OCI-LY7 (cell line): ENCODE data around the gene NOD2. TPM values are rescaled to one million over a fixed set of nuclear protein-coding genes. Genes with fewer than 3 reads are reported as not detected.

Experiments used
- BruUV-seq: library from RNA; stranded (reverse); fragments of 400-500 nt; replicated peaks from 2 replicates; lab custom pipeline; 2021; lab: Mats Ljungman, UMichigan
- CTCF ChIA-PET: fragments of 300-600 bp; sonication (Branson Sonifier 250); formaldehyde crosslinking; loops from one replicate; lab custom pipeline; 2022; ENCODE audit warnings: antibody characterized with exemption; ENCODE audit not compliant: unreplicated experiment; lab: Charles Lee
- POLR2A ChIA-PET: fragments of 300-600 bp; sonication (Branson Sonifier 250); formaldehyde crosslinking; loops from one replicate; lab custom pipeline; 2022; ENCODE audit warnings: antibody characterized with exemption; lab: Charles Lee
- DNase-seq: peaks from one replicate; pipeline ENCODE4 v3.0.0-alpha.2; 2015; ENCODE audit warnings: low spot score
- H2AFZ ChIP-seq: fragments of 200-600 bp; sonication (generic), shearing (Covaris generic); 2 replicates; pipeline ENCODE4 v1.6.1; 2014; ENCODE audit warnings: mild to moderate bottlenecking, antibody characterized with exemption, low read length, moderate library complexity
- H3K27ac ChIP-seq: fragments of 200-600 bp; sonication (generic); 2 replicates; pipeline ENCODE4 v1.5.1; 2014; ENCODE audit warnings: mixed run types, low read depth, mild to moderate bottlenecking, moderate library complexity, low read length, inconsistent platforms; ENCODE audit not compliant: poor library complexity, severe bottlenecking
- H3K36me3 ChIP-seq: fragments of 200-600 bp; sonication (generic); 2 replicates; pipeline ENCODE4 v1.6.1; 2014; ENCODE audit warnings: mild to moderate bottlenecking, antibody characterized with exemption, low read length, moderate library complexity, mixed read lengths; ENCODE audit not compliant: insufficient read depth
- H3K4me1 ChIP-seq: fragments of 200-600 bp; sonication (generic); 2 replicates; pipeline ENCODE4 v1.5.1; 2014; ENCODE audit warnings: mild to moderate bottlenecking, low read length; ENCODE audit not compliant: insufficient read depth, poor library complexity, severe bottlenecking
- H3K4me2 ChIP-seq: fragments of 200-600 bp; sonication (generic); 2 replicates; pipeline ENCODE4 v1.6.1; 2014; ENCODE audit warnings: mild to moderate bottlenecking, low read length
- H3K4me3 ChIP-seq: fragments of 200-600 bp; sonication (generic); 2 replicates; pipeline ENCODE4 v1.5.1; 2014; ENCODE audit warnings: mild to moderate bottlenecking, low read depth, low read length; ENCODE audit not compliant: poor library complexity, severe bottlenecking
- H3K79me2 ChIP-seq: fragments of 200-600 bp; sonication (generic); 2 replicates; pipeline ENCODE4 v1.6.1; 2016; ENCODE audit warnings: low read depth, mild to moderate bottlenecking, low read length, moderate library complexity, mixed read lengths; ENCODE audit not compliant: insufficient read depth
- H3K9me2 ChIP-seq: fragments of 200-600 bp; sonication (generic); 2 replicates; pipeline ENCODE4 v1.6.1; 2016; ENCODE audit warnings: mild to moderate bottlenecking, low read length, mixed read lengths; ENCODE audit not compliant: insufficient read depth
- H3K9me3 ChIP-seq: fragments of 200-600 bp; sonication (generic); 2 replicates; pipeline ENCODE4 v1.6.1; 2014; ENCODE audit warnings: mild to moderate bottlenecking, mixed run types, low read length, mixed read lengths
- H4K20me1 ChIP-seq: fragments of 200-600 bp; sonication (generic); 2 replicates; pipeline ENCODE4 v1.6.1; 2014; ENCODE audit warnings: mild to moderate bottlenecking, antibody characterized with exemption, low read length, moderate library complexity, mixed read lengths; ENCODE audit not compliant: insufficient read depth
- CTCF ChIP-seq: fragments of 200-600 bp; sonication (generic); conservative IDR thresholded peaks from 2 replicates; pipeline ENCODE4 v1.5.1; 2014; ENCODE audit warnings: mild to moderate bottlenecking, antibody characterized with exemption, low read length, moderate library complexity, mixed read lengths
- EZH2phosphoT487 ChIP-seq: fragments of 200-600 bp; sonication (generic); IDR thresholded peaks from 2 replicates; pipeline ENCODE4 v1.6.1; 2018; ENCODE audit warnings: low read depth, borderline replicate concordance, mild to moderate bottlenecking, mixed run types, antibody characterized with exemption, low read length, moderate library complexity, mixed read lengths
- intact Hi-C: fragments of 100-400 bp; cut with micrococcal nuclease; formaldehyde crosslinking; loops from one replicate; pipeline ENCODE4 v1.10.0; 2022; ENCODE audit not compliant: unreplicated experiment
- total RNA-seq, 2 experiments: library from RNA; depleted of rRNA in 1 of 2; stranded (reverse); fragments of >200 nt in 1 of 2; shearing (Covaris generic) in 1 of 2; gene quantifications; 2 replicates each; pipeline ENCODE4 v1.2.3, GENCODE V29; 2014 to 2022

The NOD2 gene
- total RNA-seq, 2 experiments from 2014 or later: not detected

GRCh38 chr16:50684823-50685461 is 8.5 kb upstream of the NOD2 start:
- no peak for TF ChIP-seq EZH2phosphoT487
- no peak for TF ChIP-seq CTCF
- no peak for DNase-seq
- Histone ChIP-seq H3K4me1 (peaks cover 19% of the 10 kb centered on the region), H3K4me3 (no peak overlapping the region), H3K4me2 (no peak overlapping the region), H3K79me2 (no peaks in the 10 kb centered on the region), H3K27ac (no peak overlapping the region), H2AFZ (no peak overlapping the region), H3K36me3 (no peaks in the 10 kb centered on the region), H4K20me1 (no peaks in the 10 kb centered on the region), H3K9me2 (no peaks in the 10 kb centered on the region), H3K9me3 (no peaks in the 10 kb centered on the region)
- POLR2A ChIA-PET: no interaction called here
- BruUV-seq: no TSS peak
- CTCF ChIA-PET: no interaction called here
- intact Hi-C loops: no loop called here

- Histone ChIP-seq H3K4me2 (no peak overlapping the region), H3K4me3 (no peak overlapping the region)
- intact Hi-C loops: no loop called here
These were observed 7.8 kb upstream of the NOD2 start for GRCh38 chr16:50685462-50686063.

More at GRCh38 chr16:50685462-50686063, 7.8 kb upstream of the NOD2 start:
- DNase-seq: no peak
- H3K9me2 ChIP-seq: no peaks in the 10 kb centered on the region
- no TSS peak for BruUV-seq
- ChIA-PET POLR2A (no interaction called here), CTCF (no interaction called here)
- no peak overlapping the region for H2AFZ ChIP-seq
- no peaks in the 10 kb centered on the region for H3K36me3 ChIP-seq
- no peaks in the 10 kb centered on the region for H3K9me3 ChIP-seq
- no peaks in the 10 kb centered on the region for H3K79me2 ChIP-seq
- TF ChIP-seq CTCF: no peak
- no peak for TF ChIP-seq EZH2phosphoT487
- no peaks in the 10 kb centered on the region for H4K20me1 ChIP-seq
- no peak overlapping the region for H3K27ac ChIP-seq
- H3K4me1 ChIP-seq: peaks cover 19% of the 10 kb centered on the region
